Pons (tissue), 1 donor: ENCODE results near the gene ADCK1.
"Not testable (repeated sequence)": the region's sequence is repeated elsewhere in the genome, so short reads cannot be mapped to it uniquely, and the experiment has no call there.

ENCODE experiments used
- DNase-seq: peaks from one replicate; pipeline ENCODE4 v3.0.0-alpha.2; 2016; ENCODE audit warnings: low spot score

The ADCK1 gene

DNA sequence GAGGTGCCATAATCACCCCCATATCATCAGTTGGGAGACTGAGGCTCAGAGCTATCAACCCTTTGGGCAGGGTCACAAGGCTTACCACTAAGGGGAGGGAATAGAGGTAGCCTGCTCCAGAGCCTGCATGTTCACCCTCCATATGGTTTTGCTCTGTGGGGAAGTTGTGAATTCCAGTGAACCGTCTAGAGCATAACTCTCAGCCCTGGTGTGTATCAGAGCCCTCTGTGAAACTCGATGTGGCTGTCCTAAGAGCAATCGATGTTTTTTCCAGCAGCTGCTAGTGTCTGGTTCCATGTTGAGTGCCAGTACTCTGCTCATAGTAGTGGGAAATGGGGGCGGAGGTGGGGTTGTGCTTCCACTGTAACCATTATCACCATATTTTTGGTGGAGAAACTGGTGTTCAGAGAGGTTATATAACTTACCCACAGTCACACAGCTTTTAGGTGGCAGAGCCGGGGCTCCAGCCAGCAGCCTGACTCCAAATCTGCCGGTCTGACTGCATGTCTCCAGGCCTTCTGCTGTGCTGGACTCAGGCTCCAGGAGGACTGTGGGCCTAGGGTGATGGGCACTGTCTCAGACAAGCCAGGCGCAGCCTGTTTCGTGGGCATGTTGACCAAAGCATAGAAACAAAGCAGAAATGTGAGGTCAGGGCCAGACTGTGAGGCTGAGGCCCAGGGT lies 104.2 kb downstream of the ADCK1 start:
- DNase-seq = no peak

DNA sequence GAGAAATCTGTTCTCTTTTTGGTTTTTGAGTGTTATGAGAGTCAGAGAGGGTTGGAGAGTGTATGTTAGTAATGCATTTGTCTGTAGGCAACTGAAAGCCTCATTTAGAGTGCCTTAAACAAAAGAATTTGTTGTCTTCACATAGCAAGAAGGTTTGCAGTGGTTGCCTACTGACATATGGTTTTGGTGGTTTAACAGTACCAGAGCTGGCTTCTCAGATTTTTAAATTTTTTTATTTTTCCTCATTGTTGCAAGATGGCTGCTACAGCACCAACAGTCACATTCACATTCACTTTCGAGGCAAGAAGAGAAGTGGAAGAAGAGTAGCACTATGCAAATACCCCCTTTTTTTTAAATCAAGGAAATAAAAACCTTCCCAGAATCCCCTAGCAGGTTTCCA lies 106.5 kb downstream of the ADCK1 start:
- no peak for DNase-seq

DNA sequence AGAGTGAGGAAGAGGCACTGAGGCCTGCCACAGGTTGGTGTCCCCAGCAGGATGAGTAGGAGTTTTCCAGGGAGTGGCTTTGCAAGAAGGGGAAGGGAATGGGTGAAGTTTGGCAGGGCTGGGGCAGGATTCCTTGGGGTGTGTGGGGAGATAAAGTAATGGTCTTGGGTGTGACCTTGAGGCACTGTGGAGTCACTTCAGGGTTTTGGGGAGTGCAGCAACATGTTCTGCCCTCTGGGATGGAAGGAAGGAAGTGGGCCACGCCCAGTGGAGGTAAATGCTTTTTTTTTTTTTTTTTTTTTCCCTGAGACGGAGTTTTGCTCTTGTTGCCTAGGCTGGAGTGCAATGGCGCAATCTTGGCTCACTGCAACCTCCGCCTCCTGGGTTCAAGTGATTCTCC lies 108.9 kb downstream of the ADCK1 start:
- no peak for DNase-seq

DNA sequence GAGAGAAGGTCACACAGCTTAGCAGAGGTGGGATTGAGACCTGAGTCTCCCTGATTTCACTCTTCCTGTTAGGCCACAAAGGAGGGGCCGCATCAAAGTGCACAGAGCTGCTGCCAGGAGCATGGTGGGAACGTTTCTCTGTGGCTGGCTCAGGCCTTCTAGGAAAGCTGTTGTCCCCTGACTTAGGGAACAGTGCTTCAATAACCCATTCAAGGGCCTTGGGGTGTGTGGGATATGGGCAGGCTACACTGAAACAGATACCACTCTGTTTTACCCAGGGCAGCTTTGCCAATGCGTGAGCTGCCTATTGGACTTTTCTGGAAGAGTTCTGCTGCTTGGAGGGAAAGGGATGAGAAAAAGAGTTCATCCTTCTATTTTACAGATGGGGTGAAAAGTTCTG lies 110.0 kb downstream of the ADCK1 start:
- DNase-seq = peak; percentile 84

DNA sequence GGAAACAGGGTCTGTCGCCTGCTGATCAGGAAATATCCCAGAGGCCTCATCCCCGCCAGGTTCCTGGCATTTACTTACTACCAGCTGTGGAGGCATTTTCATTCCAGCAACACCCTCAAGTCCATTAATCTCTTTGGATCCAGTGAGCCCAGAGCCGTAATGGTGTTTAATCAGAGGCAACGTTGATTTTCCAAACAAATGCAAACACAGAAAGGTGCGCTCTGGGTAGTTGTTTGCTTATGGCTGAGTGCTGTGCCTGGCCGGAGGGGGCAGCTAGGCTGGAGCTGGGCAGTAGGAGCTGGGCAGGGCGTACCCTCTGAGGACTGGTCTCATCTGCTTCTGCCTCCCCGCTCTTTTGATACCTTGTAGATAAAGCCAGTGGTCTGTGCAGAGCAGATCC lies 110.6 kb downstream of the ADCK1 start:
- no peak for DNase-seq

DNA sequence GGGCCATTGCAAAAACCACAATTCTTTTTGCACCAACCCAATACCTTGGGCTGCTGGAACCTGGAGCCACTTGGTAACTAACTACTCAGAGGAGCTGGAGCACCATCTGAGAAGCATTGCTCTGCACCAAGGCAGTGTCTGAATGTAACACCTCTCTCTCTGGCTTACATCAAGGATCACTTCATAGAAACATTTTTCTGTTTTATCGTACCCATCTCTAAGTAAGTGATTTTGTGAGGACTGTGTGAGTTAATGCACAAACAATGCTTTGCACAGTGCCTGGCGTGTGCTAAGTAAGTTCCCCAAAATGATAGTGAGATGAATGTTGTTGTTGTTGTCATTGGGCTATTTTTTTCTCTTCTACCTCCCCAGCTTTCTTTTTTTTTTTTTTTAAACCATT lies 111.4 kb downstream of the ADCK1 start:
- no peak for DNase-seq

DNA sequence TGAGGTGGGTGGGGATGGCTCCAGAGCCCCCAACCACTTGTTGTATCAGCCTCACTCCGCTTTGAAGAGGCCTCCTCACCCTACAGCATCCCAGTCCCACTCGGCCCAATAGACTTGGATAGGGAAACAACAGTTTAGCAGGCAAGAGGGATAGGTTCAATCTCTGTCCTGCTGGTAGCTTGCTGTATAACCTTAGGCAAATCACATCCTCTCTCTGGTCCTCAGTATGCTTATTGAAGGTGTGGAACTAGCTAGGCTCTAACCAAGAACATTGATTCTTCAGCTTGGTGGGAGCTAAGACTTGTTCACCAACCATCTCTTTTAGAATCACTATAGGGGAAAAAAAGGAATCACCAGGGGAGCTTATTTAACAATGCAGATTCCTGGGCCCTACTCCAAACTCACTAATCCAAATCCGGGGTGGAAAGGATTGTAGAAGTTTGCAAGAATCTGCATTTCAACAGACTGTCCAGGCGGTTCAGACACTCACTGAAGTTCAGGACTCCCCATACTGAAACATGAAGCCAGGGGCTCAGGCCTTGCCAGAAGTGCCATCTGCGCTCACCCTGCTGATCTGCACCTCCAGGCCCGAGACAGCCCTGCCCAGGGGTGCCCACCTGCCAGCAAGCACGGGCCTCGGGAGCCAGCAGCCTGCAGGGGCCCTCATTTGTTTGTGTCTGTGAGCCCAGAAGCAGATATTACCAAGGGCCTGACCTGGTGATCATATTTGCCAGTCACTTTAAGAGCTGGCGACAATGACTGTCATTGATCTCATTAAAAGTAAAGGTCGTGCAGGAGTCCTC lies 113.0 kb downstream of the ADCK1 start:
- DNase-seq = no peak

DNA sequence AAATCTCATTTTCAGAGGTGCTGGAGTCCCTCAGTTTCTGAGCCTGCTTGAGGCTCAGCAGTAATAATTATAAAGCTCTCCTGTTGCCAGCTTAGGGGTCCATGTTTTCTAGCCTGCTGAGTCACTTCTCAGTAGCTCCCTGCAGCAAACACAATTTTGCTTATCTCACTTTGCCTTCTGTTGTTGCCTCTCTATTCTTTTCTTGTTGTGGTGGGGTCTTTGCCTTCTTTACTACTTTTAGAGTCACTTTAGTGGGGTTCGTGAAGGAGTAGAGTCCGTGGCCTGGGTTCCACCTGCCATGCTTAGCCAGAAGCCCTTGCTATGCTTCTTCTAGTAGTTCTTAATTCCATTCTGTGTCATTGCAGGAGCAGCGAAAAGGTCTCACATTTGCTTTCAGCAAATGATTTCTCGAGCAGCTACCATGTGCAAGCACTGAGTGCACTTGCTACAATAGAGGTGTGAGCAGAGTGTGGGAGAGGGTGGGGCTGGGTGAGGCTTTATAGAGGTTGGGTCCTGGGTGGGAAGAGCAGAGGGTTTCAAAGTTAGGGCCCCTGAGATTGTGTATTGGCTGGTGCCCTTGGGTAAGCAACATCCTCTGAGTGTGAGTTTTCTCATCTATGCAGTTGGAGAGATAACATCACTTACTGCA lies 114.3 kb downstream of the ADCK1 start:
- DNase-seq = no peak

DNA sequence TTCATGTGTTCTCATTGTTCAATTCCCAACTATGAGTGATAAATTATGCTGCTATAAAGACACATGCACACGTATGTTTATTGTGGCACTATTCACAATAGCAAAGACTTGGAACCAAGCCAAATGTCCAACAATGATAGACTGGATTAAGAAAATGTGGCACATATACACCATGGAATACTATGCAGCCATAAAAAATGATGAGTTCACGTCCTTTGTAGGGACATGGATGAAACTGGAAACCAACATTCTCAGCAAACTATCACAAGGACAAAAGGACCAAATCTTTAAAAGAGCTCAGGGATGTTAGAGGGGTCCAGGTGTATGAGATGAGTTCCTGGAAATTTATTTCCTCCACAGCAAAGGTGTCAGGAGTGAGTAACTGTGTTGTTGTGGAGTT lies 115.5 kb downstream of the ADCK1 start:
- not testable (repeated sequence) for DNase-seq

DNA sequence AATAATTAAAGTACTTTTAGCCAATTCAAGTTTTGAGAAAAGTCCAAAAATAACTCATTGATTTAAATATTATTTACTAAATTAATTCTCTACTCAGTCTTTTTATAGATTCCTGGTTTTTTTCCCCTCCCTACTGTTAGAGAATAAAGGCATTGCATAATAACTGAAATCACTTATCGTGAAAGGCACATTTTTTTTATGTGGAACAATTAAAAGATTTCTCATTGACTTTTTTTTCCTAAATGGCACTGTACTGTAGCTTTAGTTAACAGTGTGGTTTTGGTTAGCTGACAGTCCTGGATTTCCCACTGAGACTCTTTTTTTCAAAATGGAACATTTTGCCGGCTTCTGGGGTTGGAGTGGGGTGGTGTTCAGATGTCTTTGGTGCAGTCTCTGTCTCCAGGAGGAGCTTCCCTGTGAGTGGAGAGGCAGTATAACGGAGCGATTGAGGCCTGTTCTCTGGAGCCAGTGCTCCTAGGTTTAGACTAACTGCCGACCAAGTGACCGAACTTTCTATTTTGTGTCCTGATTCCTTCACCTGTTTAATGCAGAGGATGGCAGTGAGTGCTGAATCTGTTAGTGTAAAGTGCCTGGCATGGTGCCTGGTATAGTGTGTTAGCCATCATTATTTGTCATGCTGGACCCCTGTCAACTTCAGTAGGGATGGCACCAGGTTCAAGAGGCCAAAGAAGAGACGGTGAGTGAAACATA lies 117.7 kb downstream of the ADCK1 start:
- DNase-seq = no peak

DNA sequence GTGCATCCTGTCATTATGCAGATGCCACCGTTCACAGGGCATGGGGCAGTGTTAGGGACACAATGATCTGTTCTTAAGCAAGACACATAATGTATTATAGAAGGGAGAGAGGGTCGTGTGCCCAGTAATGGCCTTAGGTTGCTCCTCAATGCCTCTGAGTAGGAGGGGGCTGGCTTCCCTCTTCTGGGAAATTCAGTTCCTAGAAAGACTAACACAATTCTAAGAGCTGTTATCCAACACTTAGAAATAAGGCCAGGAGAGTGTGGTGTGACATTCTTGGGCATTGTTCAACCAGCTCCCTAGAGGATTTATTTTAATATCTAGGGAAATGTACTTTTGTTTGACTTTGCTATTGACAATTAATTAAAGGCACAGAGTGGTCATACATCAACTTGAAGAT lies 118.5 kb downstream of the ADCK1 start:
- no peak for DNase-seq

DNA sequence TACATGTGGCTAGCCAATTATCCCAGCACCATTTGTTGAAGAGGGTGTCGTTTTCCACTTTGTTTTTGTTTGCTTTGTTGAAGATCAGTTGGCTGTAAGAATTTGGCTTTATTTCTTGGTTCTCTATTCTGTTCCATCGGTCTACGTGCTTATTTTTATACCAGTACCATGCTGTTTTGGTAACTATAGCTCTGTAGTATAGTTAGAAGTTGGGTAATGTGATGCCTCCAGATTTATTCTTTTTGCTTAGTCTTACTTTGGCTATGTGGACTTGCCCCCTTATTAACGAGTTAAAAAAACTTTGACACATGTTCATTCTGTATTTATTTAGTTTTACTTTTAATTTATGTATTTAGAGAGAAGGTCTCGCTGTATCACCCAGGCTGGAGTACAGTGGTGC lies 120.4 kb downstream of the ADCK1 start:
- no peak for DNase-seq

DNA sequence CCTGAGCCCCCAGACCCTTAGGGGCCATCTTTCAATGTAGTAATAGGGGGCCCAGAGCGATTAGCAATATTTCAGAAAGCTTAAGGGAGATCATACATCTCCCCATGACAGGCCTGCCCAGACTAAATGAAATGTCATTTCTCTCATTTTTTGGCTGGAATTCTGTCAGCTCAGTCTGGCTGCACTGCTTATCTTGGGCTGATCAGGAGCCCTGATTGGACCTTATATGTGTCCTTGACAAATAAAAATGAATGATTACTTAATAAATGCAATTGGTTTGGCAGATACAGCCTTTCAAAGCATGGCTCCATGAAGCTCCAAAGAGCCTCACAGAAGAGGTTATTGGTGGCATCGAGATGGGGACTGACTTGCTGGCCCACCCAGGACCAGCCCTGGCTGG lies 121.9 kb downstream of the ADCK1 start:
- no peak for DNase-seq

DNA sequence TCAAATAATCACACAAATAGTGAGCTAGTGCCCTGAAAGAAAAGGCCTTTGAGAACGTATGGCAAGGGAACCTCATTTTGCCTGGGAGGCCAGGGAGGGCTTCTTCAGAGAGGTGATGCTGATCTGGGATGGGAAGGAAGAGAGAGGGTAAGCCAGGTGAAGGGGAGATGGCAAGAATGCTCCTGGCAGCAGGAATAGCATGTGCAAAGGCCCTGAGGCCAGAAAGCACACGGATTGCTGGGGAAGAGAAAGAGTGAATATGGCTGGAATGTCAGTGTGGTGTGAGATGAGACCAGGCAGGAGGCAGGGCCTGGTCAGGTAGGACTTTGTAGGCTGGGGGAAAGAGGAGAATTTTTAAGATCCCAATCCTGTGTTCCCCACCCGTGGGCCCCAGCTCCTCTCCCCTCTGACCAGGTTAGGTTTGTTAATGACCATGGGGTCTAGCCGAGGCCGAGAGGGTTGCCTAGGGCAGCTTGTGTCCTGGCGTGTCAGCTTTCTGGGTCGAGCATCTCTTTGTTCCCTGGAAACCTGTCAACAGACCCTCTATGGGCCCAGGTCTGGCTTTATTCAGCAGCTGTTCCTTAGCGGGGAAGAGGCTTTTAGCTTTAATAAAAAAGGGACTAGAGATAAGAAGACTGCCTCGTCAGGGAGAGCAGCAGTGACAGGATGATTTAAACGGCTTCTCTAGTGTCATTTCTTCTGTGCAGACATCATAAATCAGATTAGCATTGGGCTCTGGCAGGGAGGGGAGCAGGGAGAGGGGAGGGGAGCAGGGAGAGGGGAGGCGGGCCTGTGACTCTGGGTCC lies 123.4 kb downstream of the ADCK1 start:
- no peak for DNase-seq

DNA sequence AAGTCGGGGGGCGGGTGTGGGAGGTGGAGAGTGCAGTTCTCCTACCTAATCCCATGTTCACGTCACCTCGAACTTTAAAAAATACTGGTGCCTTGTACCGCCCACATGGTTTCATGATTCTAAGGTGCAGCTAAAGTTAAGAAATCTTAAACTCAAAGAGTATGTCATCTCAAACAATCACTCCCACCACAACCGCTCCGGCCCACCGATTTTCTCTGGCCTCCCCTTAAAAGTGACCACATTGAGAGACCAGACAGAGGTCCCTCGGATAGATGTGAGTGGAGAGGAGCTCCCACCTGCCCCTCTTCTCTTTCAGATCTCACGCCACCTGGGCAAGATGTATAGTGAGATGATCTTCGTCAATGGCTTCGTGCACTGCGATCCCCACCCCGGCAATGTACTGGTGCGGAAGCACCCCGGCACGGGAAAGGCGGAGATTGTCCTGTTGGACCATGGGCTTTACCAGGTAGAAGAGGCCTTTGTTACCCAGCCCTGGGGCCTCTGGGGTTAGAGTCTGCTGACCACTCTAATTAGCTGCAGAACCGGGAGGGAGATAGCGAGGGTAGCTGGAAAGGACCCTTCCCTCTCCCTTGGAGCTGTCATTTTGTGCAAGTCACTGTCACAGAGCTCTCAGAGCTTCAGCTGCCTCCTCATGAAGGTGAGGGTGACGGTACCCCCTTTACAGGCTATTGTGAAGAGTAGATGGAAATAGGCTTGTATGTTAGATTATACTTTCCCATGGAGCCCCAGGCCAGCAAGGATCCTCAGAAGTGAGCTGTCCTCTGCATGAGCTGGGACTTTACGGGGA lies 124.4 kb downstream of the ADCK1 start:
- no peak for DNase-seq

DNA sequence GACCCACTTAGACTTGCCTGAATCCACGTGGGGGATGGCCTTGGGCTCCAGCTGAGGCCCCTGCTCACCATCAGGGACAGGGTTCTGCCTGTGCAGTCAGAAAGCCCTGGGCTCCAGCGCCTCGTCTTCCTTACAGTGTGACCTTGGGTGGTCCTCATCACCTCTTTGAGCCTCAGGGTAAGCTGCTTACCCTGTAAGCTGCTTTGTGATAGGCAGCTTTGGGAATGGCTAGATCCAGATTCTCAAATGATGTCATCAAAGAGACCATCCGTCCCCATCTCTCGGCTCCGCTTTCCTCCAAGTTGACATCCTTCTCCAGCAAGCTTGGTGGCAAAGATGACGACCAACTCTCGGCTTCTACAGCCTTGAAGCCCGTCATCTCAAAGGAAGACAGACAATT lies 127.0 kb downstream of the ADCK1 start:
- no peak for DNase-seq

DNA sequence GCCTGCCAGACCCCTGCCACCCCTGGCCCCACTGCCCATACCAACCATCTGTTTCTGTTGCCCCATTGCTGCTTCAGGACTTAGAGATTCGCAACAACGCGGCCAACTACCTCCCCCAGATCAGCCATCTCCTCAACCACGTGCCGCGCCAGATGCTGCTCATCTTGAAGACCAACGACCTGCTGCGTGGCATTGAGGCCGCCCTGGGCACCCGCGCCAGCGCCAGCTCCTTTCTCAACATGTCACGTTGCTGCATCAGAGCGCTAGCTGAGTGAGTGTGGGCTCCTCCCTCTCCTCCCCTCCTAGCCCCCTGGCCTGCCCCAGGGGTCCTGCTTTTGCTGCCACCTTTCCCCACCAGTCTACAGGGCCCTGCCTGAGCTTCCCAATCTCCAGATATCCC lies 131.5 kb downstream of the ADCK1 start:
- no peak for DNase-seq

DNA sequence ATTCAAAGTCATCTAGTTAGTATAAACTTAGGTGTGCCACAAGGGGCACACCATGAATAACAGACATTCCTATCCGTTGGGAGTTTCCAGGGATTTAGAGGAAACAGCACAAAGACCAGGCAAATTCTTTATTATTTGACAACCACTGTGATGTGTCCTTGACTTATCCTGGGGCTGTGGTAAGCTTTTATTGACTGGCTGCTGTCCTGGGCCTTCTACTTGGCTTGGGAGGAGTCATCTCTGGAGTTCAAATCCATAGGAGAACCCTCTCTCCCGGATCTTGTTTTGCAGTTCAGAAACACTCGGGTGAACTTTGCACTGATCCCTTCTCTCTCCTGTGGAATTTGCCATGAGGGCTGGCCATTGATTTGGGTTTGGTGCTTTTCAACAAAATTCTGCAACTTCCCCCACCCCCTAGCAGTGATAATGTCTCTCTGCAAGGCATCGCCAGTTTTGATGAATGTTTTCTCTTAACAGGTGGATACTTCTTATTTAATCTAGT lies 136.3 kb downstream of the ADCK1 start:
- DNase-seq = no peak

DNA sequence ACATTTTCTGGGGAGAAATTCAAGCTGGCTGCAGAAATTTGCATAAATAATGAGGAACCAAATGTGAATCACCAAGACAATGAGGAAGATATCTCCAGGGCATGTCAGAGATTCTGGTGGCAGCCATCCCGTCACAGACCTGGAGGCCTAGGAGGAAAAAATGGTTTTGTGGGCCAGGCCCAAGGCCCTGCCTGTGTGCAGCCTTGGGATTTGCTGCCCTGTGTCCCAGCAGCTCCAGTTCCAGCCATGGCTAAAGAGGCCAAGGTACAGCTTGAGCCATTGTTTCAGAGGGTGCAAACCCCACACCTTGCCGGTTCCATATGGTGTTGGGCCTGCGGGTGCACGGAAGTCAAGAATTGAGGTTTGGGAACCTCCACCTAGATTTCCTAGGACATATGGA lies 147.5 kb downstream of the ADCK1 start:
- no peak for DNase-seq

DNA sequence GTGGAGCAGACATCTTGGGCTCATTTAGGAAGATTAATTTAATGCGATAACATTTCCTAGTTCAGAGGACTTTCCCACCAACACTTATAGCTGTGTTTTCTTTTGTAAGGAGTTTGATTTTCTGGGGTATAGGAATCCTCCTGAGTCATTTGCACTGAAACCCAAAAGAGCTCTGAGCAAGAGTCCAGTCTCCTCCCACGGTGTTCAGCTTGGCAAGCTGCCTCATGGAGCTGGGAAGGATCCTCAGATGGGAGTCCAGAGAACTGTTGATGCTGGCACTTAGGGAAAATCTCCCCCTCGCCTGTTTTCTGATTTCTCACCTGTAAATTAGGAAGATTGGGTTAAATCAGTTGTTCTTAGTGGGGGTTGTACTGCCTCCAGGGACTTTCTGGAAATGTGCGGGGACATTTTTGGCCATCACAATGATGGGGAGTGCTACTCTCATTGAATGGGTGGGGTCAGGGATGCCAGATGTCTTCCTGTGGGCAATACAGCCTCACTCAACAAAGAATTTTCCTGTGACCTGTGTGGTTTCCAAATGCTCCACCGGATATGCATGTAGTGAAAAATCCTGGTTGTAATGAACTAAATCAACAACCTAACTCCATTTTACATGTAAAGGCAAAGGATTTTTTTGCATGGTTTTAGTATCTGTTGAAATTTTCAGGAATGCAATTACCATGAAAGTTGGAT lies 150.6 kb downstream of the ADCK1 start:
- DNase-seq = no peak
